ENCODE measurements around the gene GNAT1. TPM values are rescaled to one million over a fixed set of nuclear protein-coding genes. Genes with fewer than 3 reads are reported as not detected.
A peak's percentile ranks its signal among the peaks of the same experiment; 100 is the strongest.

The GNAT1 gene
- total RNA-seq, 1 donor from 2014 or later: not detected

GRCh38 chr3:50162034-50162883 is 29.2 kb upstream of the GNAT1 start:
- no peak for DNase-seq (ENCODE audit: low read depth in 2 of 2)

DNA sequence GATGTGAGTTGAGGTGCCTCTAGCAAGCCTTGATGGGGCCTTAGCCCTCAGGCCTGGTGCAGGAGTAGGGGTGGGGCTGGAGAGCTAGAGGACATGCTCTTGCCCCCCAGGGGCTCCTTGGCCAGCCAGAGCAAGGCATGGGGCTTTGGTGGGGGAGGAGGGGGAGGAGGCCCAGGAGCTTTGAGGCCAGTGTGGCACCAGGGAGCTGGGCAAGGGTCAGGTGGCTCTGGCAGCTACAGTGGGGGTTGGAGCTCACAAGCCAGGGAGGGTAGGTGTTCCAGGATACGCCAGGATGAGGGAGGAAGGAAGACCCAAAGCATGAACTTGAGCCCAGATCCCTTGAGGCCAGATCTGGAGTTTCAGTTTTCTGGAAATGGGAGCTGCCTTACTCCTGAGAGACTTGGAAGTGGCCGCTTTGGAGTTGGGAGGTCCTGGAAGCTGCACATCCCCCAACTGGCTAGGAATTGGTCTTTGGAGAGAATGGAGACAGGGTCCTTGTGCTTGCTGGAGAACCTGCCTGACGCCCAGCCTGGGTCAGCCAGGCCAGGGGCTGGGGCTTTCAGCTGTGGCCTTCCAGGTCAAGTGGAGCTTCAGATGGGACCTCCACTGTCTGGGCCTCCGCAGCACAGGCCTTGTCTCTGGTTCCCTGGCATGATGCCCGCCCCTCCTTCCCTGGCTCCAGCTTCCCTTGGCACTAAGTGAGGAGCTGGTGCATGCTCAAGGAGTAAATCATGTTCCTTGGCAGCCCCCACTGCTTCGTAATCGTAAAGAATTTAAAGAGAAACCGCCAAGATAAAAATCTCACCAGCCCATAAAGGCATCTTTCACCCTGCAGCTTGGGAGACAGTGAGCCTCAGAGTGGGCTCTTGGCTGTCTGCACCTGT is 27.6 kb upstream of the GNAT1 start:
- peak in 1 of 2 donors; percentile 59 for DNase-seq (ENCODE audit: low read depth in 2 of 2)

- DNase-seq (ENCODE audit: low read depth in 2 of 2): no peak
Measured at GRCh38 chr3:50164481-50164880, 26.9 kb upstream of the GNAT1 start.

- DNase-seq (ENCODE audit: low read depth in 2 of 2): no peak
Measured at GRCh38 chr3:50164984-50165909, 26.2 kb upstream of the GNAT1 start.

DNA sequence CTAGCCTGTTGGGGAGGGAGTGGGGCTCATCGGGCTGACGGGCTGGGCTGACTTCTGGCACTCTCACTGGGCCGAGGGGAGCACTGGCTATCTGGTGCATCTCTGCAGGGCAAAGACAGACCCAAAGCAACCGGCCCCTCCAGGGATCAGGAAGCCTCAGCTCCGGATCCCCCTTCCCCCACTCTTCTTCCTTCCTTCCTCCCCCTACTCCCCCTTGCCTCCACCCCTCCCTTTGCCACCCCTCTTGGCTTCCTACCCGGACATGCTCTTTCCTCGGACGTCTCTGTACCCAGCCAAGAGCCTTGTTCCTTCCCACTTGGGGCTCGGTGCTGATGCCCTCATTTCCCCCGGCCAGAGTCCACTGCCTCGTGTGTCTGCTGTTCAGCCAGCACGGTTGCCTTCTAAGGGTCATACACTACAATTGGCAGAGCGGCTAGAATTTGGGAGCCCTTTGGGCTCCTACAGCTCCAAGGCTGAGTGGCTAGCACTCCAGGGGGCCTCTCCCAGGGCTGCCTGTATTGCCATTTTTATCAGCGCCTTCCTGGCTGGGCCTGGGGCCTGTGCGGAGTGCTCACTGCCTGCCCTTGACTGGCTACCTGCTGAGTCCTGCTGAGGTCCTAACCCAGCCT is 25.4 kb upstream of the GNAT1 start:
- DNase-seq (ENCODE audit: low read depth in 2 of 2): peak in 1 of 2 donors; percentile 28

- peak in 1 of 2 donors; percentile 57 for DNase-seq (ENCODE audit: low read depth in 2 of 2)
Measured at GRCh38 chr3:50166620-50167019, 24.8 kb upstream of the GNAT1 start.

DNA sequence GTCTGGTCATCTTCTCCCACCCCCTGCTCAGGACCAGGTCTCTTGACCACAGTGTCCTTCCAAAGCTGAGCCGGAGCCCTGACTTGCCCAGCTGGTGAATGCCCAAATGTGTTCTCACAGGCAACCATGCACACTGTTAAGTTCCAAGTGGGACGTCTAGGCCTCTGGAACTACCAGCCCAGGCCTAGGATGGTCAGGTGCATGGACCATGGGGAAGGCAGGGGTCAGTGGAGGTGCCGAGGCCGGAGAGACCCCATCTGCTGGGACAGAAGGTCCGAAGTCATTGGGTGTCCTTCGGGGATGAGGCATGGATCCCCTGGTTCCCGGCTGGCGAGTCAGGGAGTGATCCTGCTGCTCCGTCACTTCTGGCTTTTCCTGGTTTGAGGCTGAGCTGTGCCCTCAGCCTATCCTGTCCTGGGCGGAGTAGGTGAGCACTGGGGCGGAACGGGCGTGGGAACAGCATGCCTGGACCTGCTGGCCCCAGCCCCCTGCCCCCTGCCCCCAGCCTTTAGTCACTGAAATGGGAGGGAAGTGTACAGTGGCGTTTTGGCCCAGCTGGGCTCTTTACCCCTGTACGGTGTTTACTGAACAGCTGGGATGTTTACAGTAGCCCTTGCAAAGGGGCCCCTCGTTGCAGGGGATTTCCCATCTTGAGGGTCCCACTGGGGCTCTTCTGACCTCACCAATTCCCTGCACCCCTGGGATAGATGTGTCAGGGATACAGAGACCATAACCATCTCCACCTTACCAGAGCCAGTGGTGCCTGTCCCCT is 24.2 kb upstream of the GNAT1 start:
- peak in 1 of 2 donors; percentile 78 for DNase-seq (ENCODE audit: low read depth in 2 of 2)

DNA sequence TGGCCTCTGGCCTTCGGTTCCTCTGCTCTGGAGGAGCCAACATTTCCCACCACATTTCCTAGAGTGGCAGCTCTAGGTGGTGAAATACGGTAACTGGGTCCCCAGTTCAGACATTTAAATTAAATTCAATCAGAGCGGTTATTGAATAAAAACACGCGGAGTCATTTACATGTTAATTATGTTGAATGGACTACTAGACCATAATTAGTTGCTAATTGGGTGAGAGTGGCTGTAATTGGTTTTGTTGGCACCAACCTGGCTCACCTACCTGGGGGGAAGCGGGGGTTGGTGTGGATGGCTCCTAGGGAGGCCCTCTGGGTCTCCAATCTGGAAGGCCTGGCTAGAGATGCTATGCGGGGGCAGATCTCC is 23.6 kb upstream of the GNAT1 start:
- DNase-seq (ENCODE audit: low read depth in 2 of 2): no peak

DNA sequence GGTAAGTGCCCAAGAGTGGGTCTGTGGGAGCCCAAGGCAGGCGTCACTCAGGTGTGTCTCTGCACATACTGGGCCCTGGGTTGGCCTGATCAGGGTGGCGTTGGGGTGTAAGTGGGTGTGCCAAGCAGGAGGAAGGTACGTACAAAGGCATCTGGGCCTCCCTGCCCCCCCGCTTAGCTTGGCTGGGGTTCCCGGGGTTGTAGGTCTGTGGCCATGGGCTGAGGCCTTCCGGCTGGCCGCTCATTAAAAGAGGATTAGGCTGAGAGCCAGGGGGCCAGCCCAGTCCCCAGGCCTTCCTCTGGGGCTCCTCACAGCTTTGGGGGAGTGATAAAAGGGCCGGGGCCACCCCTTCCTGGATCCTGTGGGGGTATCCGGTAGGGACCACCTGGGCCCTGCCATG is 23.0 kb upstream of the GNAT1 start:
- DNase-seq (ENCODE audit: low read depth in 2 of 2): no peak

DNA sequence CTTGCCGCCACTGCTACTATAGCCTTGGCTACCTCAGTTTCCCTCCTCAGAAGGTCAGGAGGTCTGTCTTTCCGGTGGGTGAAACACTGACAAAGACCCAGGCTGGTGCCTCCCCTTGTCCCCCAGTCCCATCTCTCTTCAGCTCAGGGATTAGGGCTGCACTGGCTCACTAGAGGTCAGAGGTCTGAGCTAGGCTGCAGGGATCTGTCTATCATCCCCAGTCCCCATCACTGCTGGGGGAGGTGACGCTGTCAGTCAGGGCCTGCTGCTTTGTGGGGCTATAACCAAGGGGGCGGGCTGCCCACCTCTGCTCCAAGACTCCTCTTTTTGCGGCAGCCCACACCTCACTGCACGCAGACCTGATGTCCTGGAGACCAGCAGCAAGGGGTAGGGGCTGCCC is 22.6 kb upstream of the GNAT1 start:
- no peak for DNase-seq (ENCODE audit: low read depth in 2 of 2)

- DNase-seq (ENCODE audit: low read depth in 2 of 2): no peak
Measured at GRCh38 chr3:50169232-50169832, 22.1 kb upstream of the GNAT1 start.

DNA sequence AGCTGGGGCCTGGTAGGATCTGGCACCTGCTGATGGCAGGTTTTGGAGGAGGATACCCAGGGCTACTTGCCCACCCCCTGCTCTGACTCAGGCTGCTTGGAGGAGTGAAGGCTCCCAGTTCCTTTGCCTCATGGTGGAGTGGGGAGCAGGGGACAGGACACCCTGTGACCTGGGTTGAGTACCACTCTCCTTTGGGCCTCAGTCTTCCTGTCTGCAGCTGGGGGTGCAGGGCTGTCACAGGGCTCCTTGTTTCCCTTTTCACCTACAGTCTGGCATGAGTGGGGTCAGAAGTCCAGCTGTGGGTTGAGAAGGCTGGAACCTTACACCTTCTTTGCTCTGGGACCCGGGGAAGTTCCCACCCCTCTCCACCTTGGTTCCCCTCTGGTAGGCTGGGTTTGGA is 21.6 kb upstream of the GNAT1 start:
- no peak for DNase-seq (ENCODE audit: low read depth in 2 of 2)

- DNase-seq (ENCODE audit: low read depth in 2 of 2): peak; percentile 92 to 94
Measured at GRCh38 chr3:50170689-50171088, 20.7 kb upstream of the GNAT1 start.

GRCh38 chr3:50171540-50172301 is 19.7 kb upstream of the GNAT1 start:
- peak in 1 of 2 donors; percentile 40 for DNase-seq (ENCODE audit: low read depth in 2 of 2)

GRCh38 chr3:50172626-50173220 is 18.7 kb upstream of the GNAT1 start:
- DNase-seq (ENCODE audit: low read depth in 2 of 2): no peak

GRCh38 chr3:50173685-50174516 is 17.5 kb upstream of the GNAT1 start:
- no peak for DNase-seq (ENCODE audit: low read depth in 2 of 2)

- no peak for DNase-seq (ENCODE audit: low read depth in 2 of 2)
Measured at GRCh38 chr3:50174517-50174895, 16.9 kb upstream of the GNAT1 start.
